HG02623 (cell line): ENCODE measurements around the gene PTCSC3.
"Not testable (repeated sequence)": the region's sequence is repeated elsewhere in the genome, so short reads cannot be mapped to it uniquely, and the experiment has no call there.

Experiments
- ATAC-seq: cut with Tn5 transposase; IDR thresholded peaks from one replicate; pipeline ENCODE4 v1.9.1; 2021; ENCODE audit warnings: moderate library complexity; ENCODE audit not compliant: unreplicated experiment

Gene PTCSC3

DNA sequence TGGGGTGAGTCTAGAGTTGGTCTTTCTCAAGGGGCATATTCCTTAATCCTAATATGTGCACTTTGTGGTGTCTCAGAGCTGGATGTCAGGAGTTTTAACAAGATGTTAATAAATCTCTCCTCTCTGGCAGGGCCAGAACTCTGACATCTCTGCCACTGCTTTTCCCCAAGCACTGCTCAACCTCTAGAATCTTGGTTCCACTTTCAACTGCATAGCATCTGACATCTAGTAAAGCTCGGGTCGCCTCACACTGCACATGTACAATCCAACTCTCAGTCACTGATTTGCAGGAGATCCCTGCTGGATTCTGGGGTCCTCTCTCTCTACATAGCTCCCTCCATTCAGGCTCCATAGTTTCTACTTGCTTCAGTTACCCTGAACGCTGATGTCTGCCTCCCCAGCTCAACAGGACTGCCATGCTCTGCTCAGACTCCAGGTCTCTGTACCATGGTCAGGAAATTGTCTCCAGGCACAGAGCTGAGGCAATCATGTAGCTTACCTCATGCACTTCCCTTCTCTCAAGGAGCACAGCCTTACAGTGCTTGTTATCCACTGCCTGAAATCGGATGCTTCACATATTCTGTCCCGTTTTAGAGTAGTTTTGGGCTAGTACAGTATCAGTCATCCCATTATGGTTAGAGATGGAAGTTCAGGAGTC lies 1.6 kb downstream of the PTCSC3 start:
- no peak for ATAC-seq

DNA sequence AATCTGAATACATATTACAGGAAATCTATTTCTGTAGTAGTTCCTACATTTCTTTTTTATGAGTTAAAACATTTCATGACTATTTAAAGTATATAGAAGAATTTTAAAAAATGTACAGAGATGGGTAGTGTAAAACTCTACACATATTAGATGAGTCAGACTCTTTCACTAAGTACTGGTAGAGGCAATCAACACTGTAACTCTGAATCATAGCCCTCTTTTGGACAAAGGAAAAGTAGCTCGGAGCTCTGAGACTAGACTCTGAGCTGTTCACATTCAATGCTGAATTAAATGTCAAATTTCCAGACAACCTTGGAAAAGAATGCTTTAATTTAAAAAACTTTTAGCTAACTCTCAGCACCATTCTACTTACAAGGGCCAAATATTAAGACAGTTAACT lies 3.4 kb downstream of the PTCSC3 start:
- no peak for ATAC-seq

DNA sequence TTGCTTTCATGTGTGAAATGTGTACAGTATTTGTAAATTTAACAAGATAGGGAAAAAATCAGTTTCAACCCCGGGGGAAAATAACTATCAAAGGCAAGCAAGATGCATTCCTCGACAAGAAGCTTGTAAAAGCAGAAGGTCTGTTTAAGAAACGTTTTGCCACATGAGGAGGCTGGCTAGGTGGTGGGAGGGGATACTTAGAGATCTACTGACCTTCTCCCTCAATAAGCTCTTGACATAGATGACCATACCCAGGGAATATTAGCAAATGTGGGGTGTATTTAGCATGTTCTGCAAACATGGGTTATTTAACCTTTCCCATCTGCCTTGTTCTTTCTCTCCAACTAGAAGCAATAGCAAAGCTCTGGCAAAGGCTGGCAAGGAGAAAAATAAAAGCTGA lies 4.9 kb downstream of the PTCSC3 start:
- no peak for ATAC-seq

DNA sequence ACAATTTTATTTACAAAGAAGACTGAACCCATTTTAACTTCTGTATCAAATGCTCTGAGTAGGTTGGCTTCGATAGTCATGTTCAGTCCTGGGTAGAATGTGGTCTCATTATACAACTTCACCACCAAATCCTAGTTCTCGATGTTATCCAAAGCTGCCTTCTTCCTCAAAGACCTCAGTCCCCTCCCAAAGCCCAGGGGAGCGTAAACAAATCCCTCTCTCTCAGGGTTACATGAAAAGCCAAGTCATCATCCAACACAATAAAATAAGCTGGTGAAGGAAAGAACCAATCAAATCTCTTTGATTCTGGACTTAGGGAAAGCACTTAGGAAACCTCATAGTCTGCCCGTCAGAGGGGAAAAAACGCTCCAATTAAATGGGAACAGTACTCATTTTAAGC lies 9.1 kb downstream of the PTCSC3 start:
- ATAC-seq: no peak

DNA sequence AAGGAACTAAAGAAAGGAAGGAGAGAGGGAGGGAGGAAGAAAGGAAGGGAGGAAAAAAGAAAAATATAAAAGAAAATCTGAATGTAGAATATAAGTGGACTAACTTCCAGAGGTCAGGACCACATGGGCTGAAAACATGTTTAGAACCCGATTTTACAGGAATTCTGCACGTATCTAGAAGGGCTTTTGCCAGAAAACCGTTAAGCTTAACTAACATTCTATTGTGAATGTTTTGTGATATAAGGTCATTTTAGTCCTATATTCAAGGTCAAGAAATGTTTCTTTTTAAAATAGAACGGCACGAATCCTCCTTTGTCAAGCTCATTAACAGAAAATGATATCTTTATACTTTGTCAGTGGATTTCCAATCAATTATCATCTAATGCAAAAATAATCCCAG lies 13.1 kb downstream of the PTCSC3 start:
- ATAC-seq: no peak

DNA sequence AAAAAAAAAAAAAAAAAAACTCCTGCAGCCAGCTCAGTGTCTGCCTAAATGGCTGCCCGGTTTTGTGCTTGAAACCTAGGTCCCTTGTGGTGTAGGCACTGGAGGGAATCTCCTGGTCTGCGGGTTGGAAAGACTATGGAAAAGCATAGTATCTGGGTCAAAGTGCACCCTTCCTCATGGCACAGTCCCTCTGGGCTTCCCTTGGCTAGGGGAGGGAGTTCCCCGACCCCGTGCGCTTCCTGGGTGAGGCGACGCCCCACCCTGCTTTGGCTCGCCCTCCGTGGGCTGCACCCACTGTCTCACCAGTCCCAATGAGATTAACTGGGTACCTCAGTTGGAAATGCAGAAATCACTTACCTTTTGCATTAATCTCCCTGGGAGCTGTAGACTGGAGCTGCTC lies 14.3 kb downstream of the PTCSC3 start:
- ATAC-seq: no peak

DNA sequence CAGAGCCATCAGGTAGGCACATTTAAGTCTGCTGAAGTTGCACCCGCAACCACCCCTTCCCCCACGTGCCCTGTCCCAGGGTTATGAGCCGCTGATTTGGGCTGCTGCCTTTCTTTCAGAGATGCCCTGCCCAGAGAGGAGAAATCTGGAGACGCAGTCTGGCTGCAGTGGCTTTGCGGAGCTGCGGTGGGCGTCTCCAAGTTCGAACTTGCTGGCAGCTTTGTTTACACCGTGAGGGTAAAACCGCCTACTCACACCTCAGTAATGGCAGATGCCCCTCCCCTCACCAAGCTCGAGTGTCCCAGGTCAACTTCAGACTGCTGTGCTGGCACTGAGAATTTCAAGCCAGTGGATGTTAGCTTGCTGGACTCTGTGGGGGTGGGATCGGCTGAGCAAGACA lies 14.7 kb downstream of the PTCSC3 start:
- ATAC-seq: no peak

DNA sequence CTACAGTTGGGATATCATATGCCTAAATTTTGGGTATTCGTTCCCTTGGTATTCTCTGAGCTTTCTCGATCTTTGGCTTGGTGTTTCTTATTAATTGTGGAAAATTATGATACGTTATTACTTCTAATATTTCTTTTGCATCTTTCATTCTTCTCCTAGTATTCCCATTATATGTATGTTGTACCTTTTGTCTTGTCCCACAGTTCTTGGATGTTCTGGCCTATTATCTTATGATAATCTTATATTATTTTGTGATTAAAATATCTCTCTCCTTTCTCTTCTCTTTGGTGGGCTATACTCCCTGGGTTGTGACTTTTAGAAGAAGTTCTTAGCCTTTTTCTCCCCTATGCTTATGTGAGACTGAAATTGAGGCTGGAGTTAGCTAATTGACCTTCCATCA lies 25.2 kb downstream of the PTCSC3 start:
- ATAC-seq: no peak

DNA sequence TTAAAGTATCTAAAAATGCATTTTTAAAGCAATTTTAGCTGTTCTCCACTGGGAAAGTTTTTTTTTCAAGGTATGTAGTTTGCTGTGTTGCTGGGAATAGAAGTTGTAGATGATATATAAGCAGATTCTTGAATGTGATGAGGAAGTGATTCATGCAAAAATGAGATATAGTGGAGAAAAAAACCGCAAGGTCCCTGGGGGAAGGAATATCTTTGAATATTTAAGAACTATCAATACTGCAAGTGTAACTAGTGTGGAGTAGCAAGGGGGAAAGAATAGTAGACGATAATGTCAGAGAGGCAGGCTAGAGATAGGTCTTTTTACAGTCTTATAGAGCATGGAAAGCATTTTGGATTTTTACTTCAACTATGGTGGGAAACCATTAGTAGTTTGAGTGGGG lies 42.5 kb downstream of the PTCSC3 start:
- ATAC-seq: no peak

DNA sequence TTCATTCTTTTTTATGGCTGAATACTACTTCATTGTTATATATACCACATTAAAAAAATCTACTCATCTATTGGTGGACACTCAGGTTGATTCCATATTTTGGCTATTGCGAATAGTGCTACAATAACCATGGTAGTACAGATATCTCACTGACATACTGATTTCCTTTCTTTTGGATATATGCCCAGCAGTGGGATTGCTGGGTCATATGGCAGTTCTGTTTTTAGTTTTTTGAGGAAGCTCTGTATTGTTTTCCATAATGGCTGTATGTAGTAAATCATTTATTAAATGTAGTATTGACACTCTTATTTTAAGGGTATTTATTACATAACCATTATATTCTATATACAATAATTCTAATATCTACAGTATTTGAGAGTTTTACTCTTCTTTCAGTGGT lies 43.7 kb downstream of the PTCSC3 start:
- ATAC-seq: no peak

DNA sequence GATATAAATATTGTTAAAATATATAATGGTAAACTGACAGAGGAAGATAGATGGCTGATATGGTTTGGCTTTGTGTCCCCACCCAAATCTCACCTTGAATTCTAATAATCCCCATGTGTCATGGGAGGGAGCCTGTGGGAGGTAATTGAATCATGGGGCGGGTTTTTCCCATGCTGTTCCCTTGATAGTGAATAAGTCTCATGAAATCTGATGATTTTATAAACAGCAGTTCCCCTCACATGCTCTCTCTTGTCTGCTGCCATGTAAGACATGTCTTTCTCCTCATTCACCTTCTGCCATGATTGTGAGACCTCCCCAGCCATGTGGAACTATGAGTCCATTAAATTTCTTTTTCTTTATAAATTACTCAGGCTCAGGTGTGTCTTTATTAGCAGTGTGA lies 46.3 kb downstream of the PTCSC3 start:
- no peak for ATAC-seq

DNA sequence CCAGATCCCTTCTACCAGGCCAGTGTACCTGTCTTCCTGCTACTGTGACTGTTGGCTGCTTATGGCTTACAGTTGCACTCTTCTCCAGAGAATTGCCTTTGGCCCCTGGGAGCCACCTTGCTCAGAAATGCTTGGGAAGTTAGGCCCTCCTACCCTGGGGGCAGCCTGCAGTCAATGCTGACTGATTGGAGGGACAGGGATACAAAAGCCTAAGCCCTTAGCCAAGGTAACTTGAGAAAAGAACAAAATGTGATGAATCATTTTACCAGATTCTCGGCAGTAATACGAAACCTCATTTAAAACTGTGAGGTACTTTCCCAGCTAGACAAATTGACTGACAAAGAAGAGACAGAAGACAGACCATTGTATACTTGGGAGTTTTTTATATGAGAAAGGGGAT lies 47.3 kb downstream of the PTCSC3 start:
- no peak for ATAC-seq

DNA sequence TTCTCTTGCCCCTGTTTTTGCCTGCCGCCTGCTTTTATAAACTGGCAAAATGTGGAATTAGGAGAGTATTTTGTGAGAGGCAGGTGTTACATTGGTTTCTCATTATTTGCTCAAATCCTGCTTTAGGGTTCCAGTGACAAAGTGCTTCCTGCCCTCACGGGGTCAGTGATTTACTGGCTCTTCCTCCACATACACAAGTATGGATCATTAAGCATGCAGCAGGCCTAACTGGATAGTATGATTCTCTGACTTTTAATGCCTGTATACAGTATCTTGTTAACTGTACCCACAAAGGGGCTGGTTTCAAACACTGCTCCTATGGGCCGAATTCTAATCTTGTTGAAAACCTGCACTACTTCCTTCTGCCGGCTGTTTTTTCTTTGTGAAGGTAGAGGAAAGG lies 63.2 kb downstream of the PTCSC3 start:
- no peak for ATAC-seq

DNA sequence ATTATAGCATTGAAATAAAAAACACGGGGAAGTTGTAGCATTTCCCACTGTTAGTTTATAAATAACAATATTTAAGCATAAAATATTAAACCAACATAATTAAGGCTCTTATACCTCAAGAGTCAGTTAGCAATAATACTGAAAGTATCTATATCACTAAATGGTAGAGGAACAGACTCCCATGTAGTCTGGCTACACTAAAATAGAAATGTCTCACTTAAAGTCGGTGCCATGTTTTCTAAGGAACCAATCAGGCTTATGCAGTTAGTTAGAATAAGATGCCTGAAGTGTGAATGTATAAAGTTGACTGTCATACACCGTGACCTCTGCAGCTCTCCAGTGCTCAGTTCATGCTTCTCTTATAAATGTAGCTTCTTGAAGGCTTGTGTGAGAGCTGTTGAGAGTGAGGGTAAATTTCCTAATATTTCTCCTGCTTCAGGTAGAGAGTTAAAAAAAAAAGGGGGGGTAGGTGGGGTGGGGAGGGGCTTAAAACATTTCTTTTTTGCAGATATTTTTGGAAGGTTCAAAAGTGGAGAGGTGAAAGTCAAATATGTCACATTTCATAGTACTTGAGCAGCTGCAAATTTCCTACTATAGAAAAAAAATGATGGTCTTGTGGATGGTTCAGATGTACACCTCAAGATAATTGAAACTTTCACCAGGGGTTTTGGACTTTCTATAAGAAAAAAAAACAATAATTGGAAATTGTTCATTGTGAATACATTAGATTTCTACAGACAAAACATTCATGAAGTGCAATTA lies 64.5 kb downstream of the PTCSC3 start:
- peak; percentile 63 for ATAC-seq

DNA sequence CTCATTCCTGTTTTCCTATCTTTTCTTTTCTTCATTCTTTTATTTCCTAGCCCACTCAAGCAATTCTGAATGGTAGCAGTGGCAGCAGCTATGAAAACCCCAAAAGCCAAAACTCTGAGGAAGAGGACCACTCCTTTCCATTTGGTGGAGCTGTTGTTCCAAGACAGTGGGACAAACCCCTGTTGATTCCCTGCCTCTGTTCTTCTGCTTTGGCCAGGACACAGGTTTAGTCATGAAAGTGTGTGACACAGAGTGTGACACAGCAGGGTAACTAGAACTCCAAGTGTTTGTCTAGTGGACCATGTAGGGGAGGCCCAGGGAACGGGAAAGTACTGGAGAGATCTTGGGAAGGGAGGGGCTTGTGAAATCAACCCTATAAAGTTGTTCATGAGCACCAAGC lies 71.1 kb downstream of the PTCSC3 start:
- ATAC-seq: no peak

DNA sequence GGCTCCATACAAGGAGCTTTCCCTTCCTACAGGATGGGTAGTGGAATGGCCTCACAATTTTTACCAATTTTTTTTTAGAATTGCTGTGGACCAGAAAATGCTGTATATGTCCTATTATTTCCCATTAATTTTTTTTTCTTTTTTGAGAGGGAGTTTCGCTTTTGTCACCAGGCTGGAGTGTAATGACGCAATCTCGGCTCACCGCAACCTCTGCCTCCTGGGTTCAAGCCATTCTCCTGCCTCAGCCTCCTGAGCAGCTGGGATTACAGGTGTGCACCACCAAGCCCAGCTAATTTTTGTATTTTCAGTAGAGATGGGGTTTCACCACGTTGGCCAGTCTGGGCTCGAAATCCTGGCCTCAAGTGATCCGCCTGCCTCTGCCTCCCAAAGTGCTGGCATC lies 72.3 kb downstream of the PTCSC3 start:
- not testable (repeated sequence) for ATAC-seq

DNA sequence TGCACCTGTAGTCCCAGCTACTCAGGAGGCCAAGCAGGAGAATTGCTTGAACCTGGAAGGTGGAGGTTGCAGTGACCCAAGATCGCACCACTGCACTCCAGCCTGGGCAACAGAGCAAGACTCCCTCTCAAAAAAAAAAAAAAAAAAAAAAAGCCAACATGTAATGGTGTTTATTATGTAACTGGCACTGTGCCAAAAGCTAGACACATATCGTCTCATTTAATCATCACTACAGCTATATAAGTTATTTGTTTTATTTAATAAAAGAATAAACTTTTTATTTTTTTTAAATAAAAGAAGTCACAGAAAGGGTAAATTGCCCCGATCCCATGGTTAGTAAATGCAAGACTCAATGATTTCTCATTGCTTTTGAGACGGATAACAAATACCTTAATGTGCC lies 76.9 kb downstream of the PTCSC3 start:
- no peak for ATAC-seq

DNA sequence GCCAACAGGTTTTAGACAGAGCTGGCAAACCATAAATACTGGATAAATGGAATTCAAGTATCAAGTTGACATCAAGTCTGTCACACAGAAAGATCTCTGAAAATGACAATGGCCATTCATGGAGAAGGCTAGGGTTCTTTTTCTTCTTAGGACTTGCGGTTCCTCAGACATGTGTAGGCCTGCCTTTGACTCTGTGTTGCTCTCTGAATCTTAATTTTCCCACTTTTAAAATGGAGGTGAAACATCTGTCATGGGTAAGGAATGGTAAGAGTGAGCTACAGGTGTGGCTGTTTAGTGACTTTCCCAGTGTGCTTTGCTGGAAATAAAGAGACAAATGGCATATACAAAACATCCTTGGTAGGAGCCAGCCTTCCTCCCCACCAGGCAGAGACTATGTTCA lies 79.2 kb downstream of the PTCSC3 start:
- no peak for ATAC-seq

DNA sequence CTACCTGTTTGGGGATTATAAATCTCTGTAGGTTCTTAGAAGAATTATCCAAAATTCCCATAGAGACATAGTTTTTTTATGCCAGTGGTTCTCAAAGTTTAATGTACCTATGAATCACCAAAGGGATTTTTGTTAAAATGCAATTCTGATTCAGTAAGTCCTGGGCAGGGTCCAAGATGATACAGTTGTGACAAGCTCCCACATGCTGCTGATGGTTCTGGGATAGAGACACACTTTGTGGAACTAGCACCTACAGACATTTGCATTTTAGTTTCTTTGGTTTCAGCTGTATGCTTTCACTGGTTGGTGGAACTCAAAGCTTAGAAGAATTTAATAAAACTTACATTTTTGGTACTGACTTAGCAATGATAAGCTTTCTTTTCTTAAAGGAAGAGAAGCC lies 80.4 kb downstream of the PTCSC3 start:
- ATAC-seq: no peak

DNA sequence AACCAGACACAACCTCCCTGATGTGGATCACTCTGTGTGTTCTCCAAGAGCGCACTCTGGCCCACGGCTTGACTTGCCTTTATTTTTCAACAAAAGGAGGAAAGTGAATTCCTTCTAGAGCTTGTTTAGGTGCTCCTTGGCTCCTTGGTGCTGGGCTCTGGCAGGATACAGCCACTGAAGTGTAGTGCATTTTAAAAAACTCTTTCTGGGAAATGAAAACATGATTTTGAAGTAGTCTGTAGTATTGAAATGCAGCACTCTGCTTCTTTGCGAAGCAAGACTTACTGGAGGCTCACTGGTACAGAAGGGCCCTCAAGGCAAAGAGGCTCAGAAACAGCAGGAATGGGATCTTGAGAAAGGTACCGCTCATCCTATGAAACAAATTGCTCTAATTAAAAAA lies 81.6 kb downstream of the PTCSC3 start:
- ATAC-seq: no peak

DNA sequence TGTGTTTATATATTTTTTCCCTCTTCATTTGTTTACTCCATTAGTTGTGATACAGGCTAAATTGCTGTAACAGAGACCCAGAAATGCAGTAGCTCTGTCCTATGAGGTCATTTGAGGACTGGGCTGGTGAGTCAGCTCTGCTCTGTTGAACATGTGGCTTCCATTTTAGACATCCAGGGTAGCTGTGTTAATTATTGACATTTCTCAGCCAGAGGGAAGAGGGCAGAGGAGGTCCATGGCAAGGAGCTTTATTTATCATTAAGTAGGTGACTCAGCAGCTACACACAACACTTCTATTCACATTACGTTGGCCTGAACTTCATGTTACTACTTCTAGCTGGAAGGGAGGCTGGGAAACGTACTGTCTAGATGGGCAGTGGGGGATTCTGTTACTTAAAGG lies 85.4 kb downstream of the PTCSC3 start:
- peak; percentile 91 for ATAC-seq

DNA sequence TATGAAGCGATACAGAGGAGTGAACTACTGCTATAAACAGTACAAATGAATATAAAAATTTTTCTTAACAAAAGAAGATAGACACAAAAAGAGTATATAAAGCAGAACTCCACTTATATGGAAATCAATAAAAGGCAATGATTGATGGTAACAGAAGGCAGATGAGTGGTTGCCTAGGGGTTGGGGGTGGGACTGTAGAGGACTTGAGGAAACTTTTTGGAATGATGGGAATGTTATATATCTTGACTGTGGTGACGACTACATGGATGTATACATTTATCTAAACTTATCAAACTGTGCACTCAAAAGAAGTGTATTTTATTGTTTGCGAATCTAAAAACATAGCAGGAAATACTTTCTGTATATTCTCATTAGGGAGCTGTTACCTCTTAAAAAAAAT lies 89.1 kb downstream of the PTCSC3 start:
- no peak for ATAC-seq
